Measurements from ENCODE around the gene MSANTD2. TPM values are rescaled to one million over a fixed set of nuclear protein-coding genes. Genes with fewer than 3 reads are reported as not detected.

The MSANTD2 gene
- total and polyA plus RNA-seq, 12 donors, result 2.4 to 15.9 (median 3.4) TPM

- no peak for TF ChIP-seq CTCF (IDR thresholded peaks at IDR 0.05)
- Histone ChIP-seq H3K27me3 (peaks cover 0 to 4% (median 0%) of the 10 kb centered on the region in 7 donors), H3K4me1 (peaks cover 0 to 24% (median 0%) of the 10 kb centered on the region in 9 donors), H3K9me3 (no peaks in the 10 kb centered on the region), H3K27ac (peak overlapping the region in 1 of 10 donors; percentile 11), H3K36me3 (no peaks in the 10 kb centered on the region), H3K4me3 (no peak overlapping the region)
- 85 to 94% methylated on average over 4 of the region's 4 CpGs for WGBS, 2 donors
- intact Hi-C loops (cut with DNase I), result no loop called here
- DNase-seq (no peak), ATAC-seq (peak in 2 of 8 donors; percentile 53 to 62)
These were observed 68.0 kb downstream of the MSANTD2 start for GRCh38 chr11:124732230-124732629.

GRCh38 chr11:124729571-124729970, 70.6 kb downstream of the MSANTD2 start:
- H3K36me3 ChIP-seq, result no peaks in the 10 kb centered on the region
- no peak overlapping the region for H3K27ac ChIP-seq
- ATAC-seq, result no peak
- no peak for DNase-seq
- peaks cover 0 to 33% (median 16%) of the 10 kb centered on the region in 9 donors for H3K4me1 ChIP-seq
- no peak overlapping the region for H3K4me3 ChIP-seq
- peaks cover 0 to 13% (median 0%) of the 10 kb centered on the region in 7 donors for H3K27me3 ChIP-seq
- no peaks in the 10 kb centered on the region for H3K9me3 ChIP-seq
- intact Hi-C loops (cut with DNase I), result no loop called here
- 87 to 94% methylated on average over 4 of the region's 4 CpGs for whole genome bisulfite sequencing, 2 donors
- TF ChIP-seq CTCF (IDR thresholded peaks at IDR 0.05), result no peak

- no peak for TF ChIP-seq CTCF (IDR thresholded peaks at IDR 0.05)
- WGBS, 2 donors, result 86 to 92% methylated on average over 2 of the region's 2 CpGs
These were observed 72.1 kb downstream of the MSANTD2 start for GRCh38 chr11:124728134-124728533.

GRCh38 chr11:124727474-124727873, 72.7 kb downstream of the MSANTD2 start:
- intact Hi-C loops (cut with DNase I), result no loop called here
- 85 to 89% methylated on average over 4 of the region's 4 CpGs for WGBS, 2 donors
- no peaks in the 10 kb centered on the region for H3K9me3 ChIP-seq

More at GRCh38 chr11:124728134-124728533, 72.1 kb downstream of the MSANTD2 start:
- Histone ChIP-seq H3K27me3 (peaks cover 0 to 27% (median 11%) of the 10 kb centered on the region in 7 donors), H3K4me1 (peaks cover 0 to 34% (median 16%) of the 10 kb centered on the region in 9 donors), H3K9me3 (no peaks in the 10 kb centered on the region), H3K4me3 (no peak overlapping the region), H3K36me3 (no peaks in the 10 kb centered on the region), H3K27ac (no peak overlapping the region)
- ATAC-seq (no peak), DNase-seq (no peak)
- intact Hi-C loops (cut with DNase I), result no loop called here

More at GRCh38 chr11:124727474-124727873, 72.7 kb downstream of the MSANTD2 start:
- peaks cover 0 to 32% (median 16%) of the 10 kb centered on the region in 9 donors for H3K4me1 ChIP-seq
- H3K27me3 ChIP-seq, result peaks cover 0 to 31% (median 16%) of the 10 kb centered on the region in 7 donors
- no peak for TF ChIP-seq CTCF (IDR thresholded peaks at IDR 0.05)
- ATAC-seq (no peak), DNase-seq (no peak)
- no peak overlapping the region for H3K27ac ChIP-seq
- H3K4me3 ChIP-seq, result no peak overlapping the region
- no peaks in the 10 kb centered on the region for H3K36me3 ChIP-seq
